GM12892 (cell line): Measurements from ENCODE around the gene ANKRD39.

Source experiments
- POLR2A ChIP-seq: IDR thresholded peaks from 2 replicates; pipeline ENCODE4 v1.6.1; 2011; ENCODE audit warnings: low read depth, low read length, control low read depth
- POLR2AphosphoS5 ChIP-seq: IDR thresholded peaks from 2 replicates; pipeline ENCODE4 v1.6.1; 2011; ENCODE audit warnings: low read depth, low read length, control low read depth
- TAF1 ChIP-seq: IDR thresholded peaks from 2 replicates; pipeline ENCODE4 v1.6.1; 2011; ENCODE audit warnings: low read depth, mild to moderate bottlenecking, control low read depth, low read length, borderline replicate concordance

DNA sequence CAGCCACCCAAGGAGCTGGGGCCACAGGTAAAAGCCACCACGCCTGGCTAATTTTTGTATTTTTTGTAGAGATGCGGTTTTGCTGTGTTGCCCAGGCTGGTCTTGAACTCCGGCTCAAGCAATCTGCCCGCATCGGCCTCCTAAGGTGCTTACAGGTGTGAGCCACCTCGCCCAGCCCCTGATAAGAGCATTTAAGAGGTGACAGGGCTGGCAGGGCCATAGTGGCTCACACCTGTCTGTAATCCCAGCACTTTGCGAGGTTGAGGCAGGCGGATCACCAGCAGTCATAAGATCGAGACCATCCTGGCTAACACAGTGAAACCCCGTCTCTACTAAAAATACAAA lies 50.7 kb downstream of the ANKRD39 start:
- TF ChIP-seq POLR2A = no peak
- TF ChIP-seq TAF1 = no peak
- TF ChIP-seq POLR2AphosphoS5 = no peak
